Neural cell (in vitro differentiated cells): ENCODE data around the gene MTMR3. TPM values are rescaled to one million over a fixed set of nuclear protein-coding genes. Genes with fewer than 3 reads are reported as not detected.

Experiments
- H2AFZ ChIP-seq: fragments of 200-600, 300-800 bp; sonication (generic), shearing (Covaris generic); 2 replicates; pipeline ENCODE4 v1.6.0; 2014; ENCODE audit warnings: low read depth, mild to moderate bottlenecking, antibody characterized with exemption, low read length, moderate library complexity
- H3F3A ChIP-seq: fragments of 200-600 bp; shearing (Covaris generic); 2 replicates; pipeline ENCODE4 v1.6.1; 2016; ENCODE audit warnings: mild to moderate bottlenecking, moderate library complexity, mixed read lengths, antibody characterized with exemption, low read length; ENCODE audit not compliant: insufficient read depth, poor library complexity, severe bottlenecking
- H3K27ac ChIP-seq: fragments of 200-600, 300-800 bp; sonication (generic), shearing (Covaris generic); 2 replicates; pipeline ENCODE4 v1.5.1; 2014; ENCODE audit warnings: mild to moderate bottlenecking, low read length, moderate library complexity
- H3K27me3 ChIP-seq: fragments of 300-800, 200-600 bp; sonication (generic), shearing (Covaris generic); 2 replicates; pipeline ENCODE4 v1.6.0; 2014; ENCODE audit warnings: mild to moderate bottlenecking, low read depth, low read length, moderate library complexity; ENCODE audit not compliant: insufficient read depth
- H3K36me3 ChIP-seq: fragments of 300-800, 200-600 bp; sonication (generic), shearing (Covaris generic); 2 replicates; pipeline ENCODE4 v1.5.1; 2014; ENCODE audit warnings: mild to moderate bottlenecking, antibody characterized with exemption, low read length, moderate library complexity; ENCODE audit not compliant: insufficient read depth
- H3K4me2 ChIP-seq: fragments of 300-800, 200-600 bp; sonication (generic), shearing (Covaris generic); 2 replicates; pipeline ENCODE4 v1.6.0; 2014; ENCODE audit warnings: mild to moderate bottlenecking, low read length
- H3K4me3 ChIP-seq: fragments of 300-800, 200-600 bp; sonication (generic), shearing (Covaris generic); 2 replicates; pipeline ENCODE4 v1.5.1; 2014; ENCODE audit warnings: mild to moderate bottlenecking, low read length, moderate library complexity
- H3K79me2 ChIP-seq: fragments of 200-600 bp; shearing (Covaris generic); replicated peaks from 2 replicates; pipeline ENCODE4 v1.6.0; 2014; ENCODE audit warnings: mild to moderate bottlenecking, low read length, moderate library complexity; ENCODE audit not compliant: insufficient read depth
- H3K9ac ChIP-seq: fragments of 300-800, 200-600 bp; sonication (generic), shearing (Covaris generic); 2 replicates; pipeline ENCODE4 v1.6.1; 2016; ENCODE audit warnings: mild to moderate bottlenecking, low read length, mixed read lengths
- H3K9me2 ChIP-seq: fragments of 200-600 bp; shearing (Covaris generic); 2 replicates; pipeline ENCODE4 v1.6.1; 2016; ENCODE audit warnings: mild to moderate bottlenecking, low read length, mixed read lengths; ENCODE audit not compliant: insufficient read depth
- H3K9me3 ChIP-seq: fragments of 200-600, 300-800 bp; sonication (generic), shearing (Covaris generic); 2 replicates; pipeline ENCODE4 v1.6.1; 2016; ENCODE audit warnings: mild to moderate bottlenecking, mixed run types, low read length, moderate library complexity, mixed read lengths
- H4K20me1 ChIP-seq: fragments of 200-600 bp; shearing (Covaris generic); 2 replicates; pipeline ENCODE4 v1.6.1; 2016; ENCODE audit warnings: mild to moderate bottlenecking, mixed run types; ENCODE audit not compliant: insufficient read depth
- CTCF ChIP-seq: fragments of 450-650 bp; IDR thresholded peaks from 2 replicates; pipeline ENCODE4 v1.5.1; 2014; ENCODE audit warnings: antibody characterized with exemption, mild to moderate bottlenecking, moderate library complexity; ENCODE audit not compliant: poor library complexity, severe bottlenecking
- EP300 ChIP-seq: fragments of 450-650 bp; conservative IDR thresholded peaks from 2 replicates; pipeline ENCODE4 v1.6.1; 2014; ENCODE audit warnings: antibody characterized with exemption, mild to moderate bottlenecking, moderate library complexity; ENCODE audit not compliant: poor library complexity, severe bottlenecking
- EZH2 ChIP-seq: fragments of 200-600, 300-800 bp; shearing (Covaris generic), sonication (generic); IDR thresholded peaks from 2 replicates; pipeline ENCODE4 v1.6.1; 2014; ENCODE audit warnings: antibody characterized with exemption, low read length, borderline replicate concordance, mild to moderate bottlenecking; ENCODE audit not compliant: insufficient read depth, poor library complexity, severe bottlenecking
- MXI1 ChIP-seq: fragments of 450-650 bp; conservative IDR thresholded peaks from 2 replicates; pipeline ENCODE4 v1.6.1; 2014; ENCODE audit warnings: antibody characterized with exemption, mild to moderate bottlenecking; ENCODE audit not compliant: poor library complexity, severe bottlenecking
- POLR2AphosphoS5 ChIP-seq: IDR thresholded peaks from 2 replicates; pipeline ENCODE4 v1.6.1; 2012
- RAD21 ChIP-seq: fragments of 450-650 bp; conservative IDR thresholded peaks from 2 replicates; pipeline ENCODE4 v1.6.1; 2014; ENCODE audit warnings: antibody characterized with exemption, mild to moderate bottlenecking, moderate library complexity
- REST ChIP-seq: IDR thresholded peaks from 2 replicates; pipeline ENCODE4 v1.6.1; 2012; ENCODE audit warnings: borderline replicate concordance
- SMC3 ChIP-seq: fragments of 450-650 bp; conservative IDR thresholded peaks from 2 replicates; pipeline ENCODE4 v1.6.1; 2014; ENCODE audit warnings: antibody characterized with exemption, mild to moderate bottlenecking, moderate library complexity; ENCODE audit not compliant: poor library complexity
- TAF1 ChIP-seq: IDR thresholded peaks from 2 replicates; pipeline ENCODE4 v1.6.1; 2012; ENCODE audit warnings: low read depth
- polyA plus RNA-seq: library from polyadenylated mRNA; depleted of rRNA; stranded (reverse); fragments of >200 nt; gene quantifications from 2 replicates; pipeline ENCODE4 v1.2.3, GENCODE V29; 2014

Gene MTMR3
- polyA plus RNA-seq, 1 donor from 2014 or later, result 46.7 TPM

- Histone ChIP-seq H2AFZ (no peak overlapping the region), H3K9me3 (no peaks in the 10 kb centered on the region), H3K36me3 (no peaks in the 10 kb centered on the region), H3K79me2 (no peaks in the 10 kb centered on the region), H3K27ac (no peak overlapping the region), H3K9me2 (no peaks in the 10 kb centered on the region), H3K4me2 (no peak overlapping the region), H4K20me1 (no peaks in the 10 kb centered on the region), H3K9ac (no peak overlapping the region), H3F3A (no peaks in the 10 kb centered on the region), H3K27me3 (no peaks in the 10 kb centered on the region), H3K4me3 (no peak overlapping the region)
- TF ChIP-seq EZH2 (no peak), SMC3 (no peak), REST (no peak), MXI1 (no peak)
Observed at GRCh38 chr22:30036656-30037055, 153.7 kb downstream of the MTMR3 start.

DNA sequence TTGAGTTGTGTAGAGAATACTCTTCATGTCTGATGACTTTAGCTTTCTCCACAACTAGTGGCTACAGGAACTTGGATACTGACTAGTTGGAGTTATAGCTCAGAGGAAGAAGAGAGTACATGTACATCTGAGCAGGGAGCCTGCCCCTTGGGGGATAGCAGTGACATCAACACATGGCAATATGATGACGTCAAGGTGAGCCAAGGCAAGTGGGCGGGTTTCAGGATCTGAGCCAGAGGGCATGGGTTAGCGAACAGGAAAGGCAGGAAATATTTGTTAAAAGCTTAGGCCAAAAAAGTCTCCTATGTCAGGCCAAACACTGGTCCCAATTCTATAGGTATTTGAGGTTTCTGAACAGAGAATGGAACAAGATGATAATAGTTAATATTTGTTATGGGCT is 155.2 kb downstream of the MTMR3 start:
- Histone ChIP-seq H3K4me2 (no peak overlapping the region), H3K79me2 (no peaks in the 10 kb centered on the region), H3K9me3 (no peaks in the 10 kb centered on the region), H3F3A (no peaks in the 10 kb centered on the region), H3K27me3 (no peaks in the 10 kb centered on the region), H3K9me2 (no peaks in the 10 kb centered on the region), H4K20me1 (no peaks in the 10 kb centered on the region), H3K4me3 (no peak overlapping the region), H2AFZ (no peak overlapping the region), H3K27ac (no peak overlapping the region), H3K36me3 (no peaks in the 10 kb centered on the region), H3K9ac (no peak overlapping the region)
- TF ChIP-seq POLR2AphosphoS5 (no peak), MXI1 (no peak), SMC3 (no peak)

GRCh38 chr22:30040499-30041260 is 157.7 kb downstream of the MTMR3 start:
- Histone ChIP-seq H3K4me3 (no peak overlapping the region), H3K27ac (no peak overlapping the region), H3F3A (no peaks in the 10 kb centered on the region), H3K27me3 (no peaks in the 10 kb centered on the region), H4K20me1 (no peaks in the 10 kb centered on the region), H3K36me3 (no peaks in the 10 kb centered on the region), H3K4me2 (no peak overlapping the region), H2AFZ (no peak overlapping the region), H3K9ac (no peak overlapping the region), H3K9me3 (no peaks in the 10 kb centered on the region), H3K79me2 (no peaks in the 10 kb centered on the region), H3K9me2 (no peaks in the 10 kb centered on the region)
- TF ChIP-seq REST (no peak), TAF1 (no peak), MXI1 (no peak), EZH2 (no peak), CTCF (no peak), POLR2AphosphoS5 (no peak), SMC3 (no peak), RAD21 (no peak), EP300 (no peak)
